ENCODE results near the gene KLHL8.

DNA sequence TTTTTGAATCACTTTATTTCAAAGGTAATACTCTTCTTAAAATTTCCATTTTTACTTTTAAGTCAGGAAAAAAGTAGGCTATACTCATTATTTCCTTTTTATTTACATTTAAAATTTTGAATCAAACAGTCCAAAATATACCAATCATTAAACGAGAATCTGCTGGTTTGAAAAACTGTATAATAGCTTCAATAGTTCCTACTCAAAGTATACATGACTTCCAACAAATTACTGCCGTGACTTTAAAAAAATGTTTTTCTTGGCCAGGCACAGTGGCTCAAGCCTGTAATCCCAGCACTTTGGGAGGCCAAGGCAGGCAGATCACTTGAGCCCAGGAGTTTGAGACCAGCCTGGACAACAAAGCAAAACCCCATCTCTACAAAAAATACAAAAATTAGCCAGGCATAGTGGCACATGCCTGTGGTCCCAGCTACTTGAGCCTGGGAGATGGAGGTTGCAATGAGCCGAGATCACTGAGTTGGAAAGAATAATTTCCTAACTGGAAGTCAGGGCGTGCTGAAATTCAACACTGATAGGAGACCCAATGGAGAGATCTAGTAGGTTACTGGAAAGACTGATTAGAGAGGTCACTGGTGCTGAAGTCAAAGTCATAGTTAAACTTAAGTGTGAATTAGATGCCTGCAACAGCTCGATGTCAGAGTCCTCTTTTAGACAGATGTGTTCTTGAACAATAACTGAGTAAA lies 9.0 kb downstream of the KLHL8 start:
- TF ChIP-seq, protein P1, sequence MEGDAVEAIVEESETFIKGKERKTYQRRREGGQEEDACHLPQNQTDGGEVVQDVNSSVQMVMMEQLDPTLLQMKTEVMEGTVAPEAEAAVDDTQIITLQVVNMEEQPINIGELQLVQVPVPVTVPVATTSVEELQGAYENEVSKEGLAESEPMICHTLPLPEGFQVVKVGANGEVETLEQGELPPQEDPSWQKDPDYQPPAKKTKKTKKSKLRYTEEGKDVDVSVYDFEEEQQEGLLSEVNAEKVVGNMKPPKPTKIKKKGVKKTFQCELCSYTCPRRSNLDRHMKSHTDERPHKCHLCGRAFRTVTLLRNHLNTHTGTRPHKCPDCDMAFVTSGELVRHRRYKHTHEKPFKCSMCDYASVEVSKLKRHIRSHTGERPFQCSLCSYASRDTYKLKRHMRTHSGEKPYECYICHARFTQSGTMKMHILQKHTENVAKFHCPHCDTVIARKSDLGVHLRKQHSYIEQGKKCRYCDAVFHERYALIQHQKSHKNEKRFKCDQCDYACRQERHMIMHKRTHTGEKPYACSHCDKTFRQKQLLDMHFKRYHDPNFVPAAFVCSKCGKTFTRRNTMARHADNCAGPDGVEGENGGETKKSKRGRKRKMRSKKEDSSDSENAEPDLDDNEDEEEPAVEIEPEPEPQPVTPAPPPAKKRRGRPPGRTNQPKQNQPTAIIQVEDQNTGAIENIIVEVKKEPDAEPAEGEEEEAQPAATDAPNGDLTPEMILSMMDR (IDR thresholded peaks at IDR 0.05; ENCODE audit: low read depth, low read length), result no peak
- no peak for TF ChIP-seq EZH2phosphoT487 (IDR thresholded peaks at IDR 0.05; ENCODE audit: low read depth)

Measured in OCI-LY3 (cell line).